ENCODE measurements around the gene FKRP.
"Not testable (repeated sequence)": the region's sequence is repeated elsewhere in the genome, so short reads cannot be mapped to it uniquely, and the experiment has no call there.

FKRP gene

GRCh38 chr19:46756544-46756888, 10.7 kb downstream of the FKRP start:
- no peak for DNase-seq (ENCODE audit: low spot score)
- TF ChIP-seq, protein P1, sequence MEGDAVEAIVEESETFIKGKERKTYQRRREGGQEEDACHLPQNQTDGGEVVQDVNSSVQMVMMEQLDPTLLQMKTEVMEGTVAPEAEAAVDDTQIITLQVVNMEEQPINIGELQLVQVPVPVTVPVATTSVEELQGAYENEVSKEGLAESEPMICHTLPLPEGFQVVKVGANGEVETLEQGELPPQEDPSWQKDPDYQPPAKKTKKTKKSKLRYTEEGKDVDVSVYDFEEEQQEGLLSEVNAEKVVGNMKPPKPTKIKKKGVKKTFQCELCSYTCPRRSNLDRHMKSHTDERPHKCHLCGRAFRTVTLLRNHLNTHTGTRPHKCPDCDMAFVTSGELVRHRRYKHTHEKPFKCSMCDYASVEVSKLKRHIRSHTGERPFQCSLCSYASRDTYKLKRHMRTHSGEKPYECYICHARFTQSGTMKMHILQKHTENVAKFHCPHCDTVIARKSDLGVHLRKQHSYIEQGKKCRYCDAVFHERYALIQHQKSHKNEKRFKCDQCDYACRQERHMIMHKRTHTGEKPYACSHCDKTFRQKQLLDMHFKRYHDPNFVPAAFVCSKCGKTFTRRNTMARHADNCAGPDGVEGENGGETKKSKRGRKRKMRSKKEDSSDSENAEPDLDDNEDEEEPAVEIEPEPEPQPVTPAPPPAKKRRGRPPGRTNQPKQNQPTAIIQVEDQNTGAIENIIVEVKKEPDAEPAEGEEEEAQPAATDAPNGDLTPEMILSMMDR (IDR thresholded peaks at IDR 0.05; ENCODE audit: extremely low read depth, missing control alignments), result no peak

DNA sequence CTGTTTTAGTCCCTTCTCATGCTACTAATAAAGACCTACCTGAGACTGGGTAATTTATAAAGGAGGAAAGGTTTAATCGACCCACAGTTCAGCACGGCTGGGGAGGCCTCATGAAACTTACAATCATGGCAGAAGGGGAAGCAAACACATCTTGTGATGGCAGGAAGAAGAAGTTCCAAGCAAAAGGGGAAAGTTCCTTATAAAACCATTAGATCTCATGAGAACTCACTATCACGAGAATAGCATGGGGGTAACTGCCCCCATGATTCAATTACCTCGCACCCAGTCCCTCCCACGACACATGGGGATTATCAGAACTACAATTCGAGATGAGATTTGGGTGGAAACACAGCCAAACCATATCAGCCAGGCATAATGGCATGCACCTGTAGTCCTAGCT, 13.3 kb downstream of the FKRP start:
- DNase-seq (ENCODE audit: low spot score), result no peak
- TF ChIP-seq, protein P1 (IDR thresholded peaks at IDR 0.05; ENCODE audit: extremely low read depth, missing control alignments), result no peak

DNA sequence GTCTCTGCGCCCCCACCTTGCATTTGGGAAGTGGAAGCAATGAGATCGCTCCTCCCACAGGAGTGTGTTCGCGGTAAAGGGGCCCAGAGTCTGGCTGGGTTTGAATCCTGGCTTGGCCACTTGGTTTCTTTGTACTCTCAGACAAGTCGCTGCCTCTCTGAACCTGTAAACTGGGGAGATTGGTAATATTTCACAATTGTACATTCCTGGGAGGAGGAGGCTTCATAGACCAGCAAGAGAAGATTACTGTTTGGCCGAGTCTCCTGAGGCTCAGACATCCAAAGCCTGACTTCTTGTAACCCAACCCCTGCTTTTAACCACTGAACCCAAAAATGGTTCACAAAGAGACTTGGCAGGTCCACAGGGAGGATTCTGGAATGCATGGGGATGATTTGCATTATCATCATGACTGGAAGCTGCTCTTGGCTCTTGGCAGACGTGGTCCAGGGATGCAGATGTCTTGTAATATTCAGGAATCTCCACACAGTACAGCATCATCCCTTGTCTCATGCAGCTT, 14.0 kb downstream of the FKRP start:
- DNase-seq (ENCODE audit: low spot score), result no peak
- TF ChIP-seq, protein P1 (IDR thresholded peaks at IDR 0.05; ENCODE audit: extremely low read depth, missing control alignments), result no peak

DNA sequence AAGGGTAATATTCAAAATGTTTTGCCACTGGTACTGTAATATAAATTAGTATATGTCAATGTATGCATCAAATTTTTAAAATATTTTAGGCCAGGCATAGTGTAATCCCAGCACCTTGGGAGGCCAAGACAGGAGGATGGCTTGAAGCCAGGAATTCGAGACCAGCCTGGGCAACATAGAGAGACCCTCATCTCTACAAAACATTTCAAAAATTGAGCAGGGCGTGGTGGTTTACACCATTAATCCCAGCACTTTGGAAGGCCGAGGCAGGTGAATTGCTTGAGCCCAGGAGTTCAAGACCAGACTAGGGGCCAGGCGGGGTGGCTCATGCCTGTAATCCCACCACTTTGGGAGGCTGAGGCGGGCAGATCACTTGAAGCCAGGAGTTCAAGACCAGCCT, 14.5 kb downstream of the FKRP start:
- no peak for DNase-seq (ENCODE audit: low spot score)
- TF ChIP-seq, protein P1 (IDR thresholded peaks at IDR 0.05; ENCODE audit: extremely low read depth, missing control alignments), result no peak

DNA sequence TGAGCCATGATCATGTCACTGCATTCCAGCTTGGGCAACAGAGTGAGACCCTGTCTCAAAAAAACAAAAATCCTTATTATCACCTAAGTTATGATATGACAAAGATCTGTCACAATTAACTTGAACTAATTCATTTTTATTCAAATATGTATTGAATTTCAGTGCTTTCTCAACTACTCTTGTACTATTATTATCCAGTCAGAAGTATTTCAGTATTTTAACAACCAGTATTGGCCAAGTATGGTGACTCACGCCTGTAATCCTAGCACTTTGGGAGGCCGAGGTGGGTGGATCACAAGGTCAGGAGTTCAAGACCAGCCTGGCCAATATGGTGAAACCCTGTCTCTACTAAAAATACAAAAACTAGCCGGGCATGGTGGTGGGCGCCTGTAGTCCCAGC, 15.0 kb downstream of the FKRP start:
- not testable (repeated sequence) for DNase-seq (ENCODE audit: low spot score)

DNA sequence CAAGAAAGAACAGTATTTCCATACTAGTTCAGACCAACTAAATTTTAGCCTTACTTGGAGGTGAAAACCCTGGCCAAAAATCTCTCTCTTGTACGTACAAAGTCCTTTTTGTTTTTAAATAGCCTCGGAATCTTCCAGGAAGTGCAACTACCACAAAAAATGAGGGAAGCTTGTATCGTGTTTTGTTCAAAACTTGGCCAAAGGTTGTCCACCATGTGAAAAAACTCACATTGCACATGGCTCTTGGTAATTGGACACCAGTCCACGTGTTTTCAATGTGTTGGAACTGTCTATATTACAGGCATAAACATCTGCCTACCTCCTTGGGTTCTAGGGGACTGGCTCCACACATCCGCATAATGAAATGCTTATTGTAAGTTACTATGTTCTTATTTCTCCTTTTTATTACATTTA, 15.6 kb downstream of the FKRP start:
- no peak for DNase-seq (ENCODE audit: low spot score)
- TF ChIP-seq, protein P1 (IDR thresholded peaks at IDR 0.05; ENCODE audit: extremely low read depth, missing control alignments), result no peak

- no peak for DNase-seq (ENCODE audit: low spot score)
Observed at GRCh38 chr19:46762245-46762890, 16.5 kb downstream of the FKRP start.

More at GRCh38 chr19:46762245-46762890, 16.5 kb downstream of the FKRP start:
- TF ChIP-seq, protein P1 (IDR thresholded peaks at IDR 0.05; ENCODE audit: extremely low read depth, missing control alignments), result no peak
